Kidney (tissue), 14 donors: Measurements from ENCODE around the gene NKD2. TPM values are rescaled to one million over a fixed set of nuclear protein-coding genes. Genes with fewer than 3 reads are reported as not detected.
"Not testable (repeated sequence)": the region's sequence is repeated elsewhere in the genome, so short reads cannot be mapped to it uniquely, and the experiment has no call there.

Experiments used
- DNase-seq, 5 donors: peaks; one replicate each; pipeline ENCODE4 v3.0.0-alpha.2; 2013 to 2020
- FAIRE-seq: peaks from 2 replicates; lab custom pipeline; 2012; peaks lifted over from hg19 to GRCh38; lab: Jason Lieb, UNC
- H3K27ac ChIP-seq, 2 donors: one replicate each; pipeline ENCODE4 v1.7.0; 2013; ENCODE audit warnings: low read depth in 2 of 2, low read length in 2 of 2, inconsistent platforms in 1 of 2
- H3K27me3 ChIP-seq: one replicate; pipeline ENCODE4 v1.7.1; 2013; ENCODE audit warnings: low read length, inconsistent platforms; ENCODE audit not compliant: control insufficient read depth, insufficient read depth
- H3K36me3 ChIP-seq, 3 donors: one replicate each; pipeline versions ENCODE4 v1.7.0 to v1.7.1; 2013; ENCODE audit warnings: low read length in 3 of 3, control low read depth in 1 of 3, inconsistent platforms in 1 of 3; ENCODE audit not compliant: insufficient read depth in 3 of 3, control insufficient read depth in 2 of 3
- H3K4me1 ChIP-seq, 3 donors: one replicate each; pipeline versions ENCODE4 v1.7.0 to v1.7.1; 2013; ENCODE audit warnings: low read length in 3 of 3, inconsistent platforms in 1 of 3, low read depth in 1 of 3; ENCODE audit not compliant: control insufficient read depth in 2 of 3, insufficient read depth in 2 of 3
- H3K4me3 ChIP-seq, 3 donors: one replicate each; pipeline versions ENCODE4 v1.7.0 to v1.8.1; 2013; ENCODE audit warnings: low read length in 3 of 3, control low read depth in 1 of 3, inconsistent platforms in 1 of 3
- H3K9ac ChIP-seq, 3 donors: one replicate each; pipeline versions ENCODE4 v1.7.0 to v1.7.1; 2013; ENCODE audit warnings: low read length in 3 of 3, control low read depth in 1 of 3, inconsistent platforms in 1 of 3
- H3K9me3 ChIP-seq, 3 donors: one replicate each; pipeline versions ENCODE4 v1.7.0 to v1.7.1; 2013; ENCODE audit warnings: low read length in 3 of 3, control low read depth in 1 of 3, inconsistent platforms in 1 of 3; ENCODE audit not compliant: control insufficient read depth in 2 of 3, insufficient read depth in 1 of 3
- CTCF ChIP-seq: IDR thresholded peaks from 3 replicates; pipeline ENCODE4 v1.5.1; 2012; ENCODE audit warnings: mild to moderate bottlenecking, moderate library complexity, borderline replicate concordance; ENCODE audit not compliant: insufficient read depth; ENCODE audit errors: extremely low read depth
- intact Hi-C: fragments of 100-400 bp; cut with DNase I; formaldehyde crosslinking; loops from one replicate; pipeline ENCODE4 v1.11.1; 2022
- polyA plus RNA-seq: library from polyadenylated mRNA; stranded (reverse); fragments of 350-450 nt; fragmentation: Illumina TruSeq; extraction: RNeasy Lipid Tissue Mini Kit (QIAGEN cat#74804); gene quantifications from one replicate; pipeline ENCODE4 v1.2.3, GENCODE V29; 2014; ENCODE audit warnings: low read depth, low replicate concordance; ENCODE audit not compliant: insufficient read depth
- total RNA-seq: library from RNA; stranded (reverse); fragmentation: NEBNext Ultra II Directional; extraction: Animal tissue kit (Norgen Biotek cat#: 25700); gene quantifications from one replicate; pipeline ENCODE4 v1.2.1, GENCODE V29; 2021
- donor health status: control.
- donor health status: control.
- donor health status: control.
- donor health status: control.
- donor health status: control.
- donor health status: DM: yes; HTN: yes; CAD: no.
- donor health status: Normal renal cell carcinoma (clear cell type).

Gene NKD2
- total and polyA plus RNA-seq, 2 donors from 2014 or later: 7.9 to 14.1 TPM

GRCh38 chr5:1058988-1059883 is 50.6 kb downstream of the NKD2 start:
- H3K4me1 ChIP-seq: peaks cover 0 to 4% (median 0%) of the 10 kb centered on the region in 3 donors
- no peaks in the 10 kb centered on the region for H3K27me3 ChIP-seq
- FAIRE-seq: no peak
- no peak overlapping the region for H3K27ac ChIP-seq
- H3K4me3 ChIP-seq: no peak overlapping the region
- intact Hi-C loops: no loop called here
- H3K36me3 ChIP-seq: peaks cover 3 to 44% (median 21%) of the 10 kb centered on the region in 3 donors
- H3K9me3 ChIP-seq: no peaks in the 10 kb centered on the region
- DNase-seq: peak in 1 of 5 donors; percentile 75
- no peak overlapping the region for H3K9ac ChIP-seq
- no peak for TF ChIP-seq CTCF

GRCh38 chr5:1059884-1060263 is 51.3 kb downstream of the NKD2 start:
- H3K27ac ChIP-seq: no peak overlapping the region
- H3K4me3 ChIP-seq: no peak overlapping the region
- FAIRE-seq: no peak
- no peaks in the 10 kb centered on the region for H3K9me3 ChIP-seq
- no peaks in the 10 kb centered on the region for H3K27me3 ChIP-seq
- intact Hi-C loops: no loop called here
- DNase-seq: peak in 2 of 5 donors; percentile 24 to 46
- peaks cover 0 to 4% (median 0%) of the 10 kb centered on the region in 3 donors for H3K4me1 ChIP-seq
- no peak overlapping the region for H3K9ac ChIP-seq
- peaks cover 3 to 49% (median 19%) of the 10 kb centered on the region in 3 donors for H3K36me3 ChIP-seq
- no peak for TF ChIP-seq CTCF

GRCh38 chr5:1060535-1060981 is 52.0 kb downstream of the NKD2 start:
- H3K27ac ChIP-seq: no peak overlapping the region
- H3K9ac ChIP-seq: no peak overlapping the region
- no peaks in the 10 kb centered on the region for H3K27me3 ChIP-seq
- no peak overlapping the region for H3K4me3 ChIP-seq
- FAIRE-seq (no peak), DNase-seq (peak in 1 of 5 donors; percentile 60)
- H3K4me1 ChIP-seq: peaks cover 0 to 4% (median 0%) of the 10 kb centered on the region in 3 donors
- intact Hi-C loops: no loop called here
- TF ChIP-seq CTCF: no peak
- peaks cover 0 to 51% (median 19%) of the 10 kb centered on the region in 3 donors for H3K36me3 ChIP-seq
- H3K9me3 ChIP-seq: no peaks in the 10 kb centered on the region

GRCh38 chr5:1061292-1061691 is 52.7 kb downstream of the NKD2 start:
- H3K4me1 ChIP-seq, FAIRE-seq, H3K9ac ChIP-seq, H3K27ac ChIP-seq, intact Hi-C loops, H3K27me3 ChIP-seq, H3K9me3 ChIP-seq, H3K4me3 ChIP-seq: not testable (repeated sequence)
- peak in 1 of 5 donors; percentile 53 for DNase-seq
- peaks cover 0 to 48% (median 17%) of the 10 kb centered on the region in 3 donors for H3K36me3 ChIP-seq
